Heart left ventricle (tissue), 16 donors: ENCODE results near the gene TP53. TPM values are rescaled to one million over a fixed set of nuclear protein-coding genes. Genes with fewer than 3 reads are reported as not detected.
A peak's percentile ranks its signal among the peaks of the same experiment; 100 is the strongest.

ENCODE experiments used
- ATAC-seq, 4 donors: fragments of 200-7000 bp; cut with Tn5 transposase; one replicate each; pipeline ENCODE4 v1.9.1; 2020 to 2022; ENCODE audit warnings: moderate library complexity in 4 of 4, mild to moderate bottlenecking in 3 of 4, moderate number of reproducible peaks in 1 of 4
- DNase-seq, 5 donors: peaks; one replicate each; pipeline ENCODE4 v3.0.0-alpha.2; 2020
- H3K27ac ChIP-seq, 12 donors: fragments of 200-600 bp; sonication (generic) in 4 of 12; one replicate each; pipeline versions ENCODE4 v1.5.0 to v1.8.0; 2016 to 2022; ENCODE audit warnings: mild to moderate bottlenecking in 2 of 12
- H3K27me3 ChIP-seq, 9 donors: fragments of 200-600 bp; sonication (generic) in 2 of 9; one replicate each; pipeline versions ENCODE4 v1.5.1 to v1.8.0; 2016 to 2022; ENCODE audit warnings: mild to moderate bottlenecking in 3 of 9
- H3K36me3 ChIP-seq, 9 donors: fragments of 200-600 bp; sonication (generic) in 2 of 9; one replicate each; pipeline versions ENCODE4 v1.5.0 to v1.8.0; 2018 to 2022; ENCODE audit warnings: mild to moderate bottlenecking in 2 of 9
- H3K4me1 ChIP-seq, 12 donors: fragments of 200-600 bp; sonication (generic) in 4 of 12; one replicate each; pipeline versions ENCODE4 v1.5.0 to v1.8.0; 2016 to 2022; ENCODE audit warnings: mild to moderate bottlenecking in 3 of 12
- H3K4me3 ChIP-seq, 12 donors: fragments of 200-600 bp; sonication (generic) in 4 of 12; one replicate each; pipeline versions ENCODE4 v1.5.0 to v1.8.0; 2017 to 2022; ENCODE audit warnings: mild to moderate bottlenecking in 9 of 12, moderate library complexity in 4 of 12
- H3K9me3 ChIP-seq, 12 donors: fragments of 200-600 bp; sonication (generic) in 4 of 12; one replicate each; pipeline versions ENCODE4 v1.5.0 to v1.8.0; 2016 to 2022; ENCODE audit warnings: mild to moderate bottlenecking in 1 of 12
- POLR2A ChIP-seq, 2 donors: fragments of 450-650 bp; IDR thresholded peaks; one replicate each; pipeline ENCODE4 v1.6.1; 2017; ENCODE audit warnings: antibody characterized with exemption in 2 of 2, mild to moderate bottlenecking in 2 of 2, moderate library complexity in 2 of 2
- WGBS, 4 donors: extraction: QIAGEN DNeasy Blood & Tissue Kit in 2 of 4; methylation state at CpG; one replicate each; pipeline versions ENCODE4 v1.1.5 to v1.1.7; 2013 to 2018; 5-methylcytosine and 5-hydroxymethylcytosine counted together
- intact Hi-C, 10 donors: fragments of 100-400 bp; cut with DNase I; formaldehyde crosslinking; loops; one replicate each; pipeline versions ENCODE4 v1.11.1 to v1.14.2; 2022
- polyA plus RNA-seq, 2 donors: library from polyadenylated mRNA; stranded (reverse); fragments of 200-250 nt; gene quantifications; one replicate each; pipeline ENCODE4 v1.2.3, GENCODE V29; 2013
- total RNA-seq, 9 donors: library from RNA; depleted of rRNA in 2 of 9; stranded (reverse); fragments of >200 nt in 2 of 9; fragmentation: NEBNext Ultra II Directional in 3 of 9; extraction: Animal tissue kit (Norgen Biotek cat#: 25700) in 3 of 9; gene quantifications; one replicate each; pipeline versions ENCODE4 v1.1.0 to v1.2.4, GENCODE V29; 2016 to 2023
- TF ChIP-seq, protein P1 (sequence below), 12 donors: fragments of 200-600 bp; sonication (generic) in 4 of 12; IDR thresholded peaks; one replicate each; pipeline versions ENCODE4 v1.5.0 to v1.8.0; 2018 to 2022; ENCODE audit warnings: antibody characterized with exemption in 12 of 12, mild to moderate bottlenecking in 5 of 12
- donor health status: ischemic (EF 13 %, LVEDD 7.1; RV severe dilation, severe dysfunction).
- donor health status: healthy with polysubstance abuse.
- donor health status: DM: no; HTN: yes; CAD: no.
- donor health status: DM: no; HTN: no; CAD: no.
- donor health status: ischemic (EF 25% LVEDD 6.9; RV normal size, moderate dysfunction).
- donor health status: ischemic (EF 25% LVEDD 5.7; RV mildly dilated, moderate dysfunction).
- donor health status: healthy.
- donor health status: DM: yes; HTN: yes; CAD: no.
- donor health status: ischemic (EF 35%, LVEDD 5.7; RV mildly dilated, moderate dysfunction).
- donor health status: nonischemic (EF 11% LVEDD 7.7; RV severe dilation, severe dysfunction).
- donor health status: DM: yes; HTN: yes; CAD: no.
- donor health status: PGD.
- donor health status: ischemic (EF 29% LVEDD 5.4; RV normal size, mild dysfunction).
- donor health status: nonischemic (EF 23%, LVEDD 6.1; RV moderate dilation, normal function).

Gene TP53
- total and polyA plus RNA-seq, 11 donors, result 6.8 to 44.6 (median 12.5) TPM

DNA sequence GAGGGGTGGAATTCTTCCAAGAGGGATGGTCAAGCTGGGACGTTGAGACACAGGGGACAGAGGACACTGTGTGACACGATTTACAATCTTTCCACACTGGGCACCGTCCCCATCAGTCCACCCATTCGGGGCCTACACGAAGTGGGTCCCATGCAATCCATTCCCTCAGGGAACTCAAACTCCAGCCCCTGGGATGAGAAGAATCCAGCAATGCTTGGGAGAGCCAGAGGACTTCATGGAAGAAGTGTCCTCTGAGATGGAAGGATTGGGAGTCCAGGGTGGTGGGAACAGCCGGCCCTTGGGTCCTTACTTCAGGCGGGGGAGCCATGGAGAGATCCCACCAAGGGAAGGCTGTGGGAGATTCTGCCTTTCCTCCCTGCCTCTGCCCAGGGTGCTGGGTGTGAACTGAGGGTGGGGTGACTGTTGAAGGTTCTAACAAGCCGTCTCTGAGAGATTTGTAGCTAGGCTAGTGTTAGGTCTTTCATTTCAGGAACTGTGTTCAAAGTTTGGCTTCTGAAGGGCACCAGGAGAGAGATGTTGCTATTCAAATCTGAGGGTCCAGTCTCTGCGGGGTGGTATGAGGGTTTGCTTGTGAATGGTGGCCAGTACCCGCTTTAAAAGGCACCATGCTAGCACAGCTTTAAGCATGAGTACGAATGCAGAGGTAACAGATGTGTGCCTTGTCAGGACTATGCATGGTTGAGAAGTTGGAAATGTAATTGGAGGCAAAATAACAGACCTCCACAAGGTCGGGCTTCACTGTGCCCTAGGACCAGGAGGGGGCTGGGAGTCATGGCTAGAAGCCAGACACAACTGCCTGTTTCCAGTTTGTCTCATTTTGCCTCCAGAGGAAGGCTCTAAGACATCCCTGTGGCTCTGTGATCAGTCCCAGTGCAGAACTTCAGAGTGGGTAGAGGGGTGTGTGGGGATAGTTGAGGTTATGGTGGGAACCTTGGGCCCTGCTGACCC lies 34.6 kb downstream of the TP53 start:
- Histone ChIP-seq H3K27ac (peak overlapping the region in 6 of 12 donors; percentile 11 to 81 (median 54)), H3K9me3 (no peaks in the 10 kb centered on the region), H3K36me3 (no peaks in the 10 kb centered on the region), H3K27me3 (peaks cover 0 to 38% (median 14%) of the 10 kb centered on the region in 9 donors), H3K4me3 (peak overlapping the region in 5 of 12 donors; percentile 52 to 69 (median 61)), H3K4me1 (peaks cover 0 to 35% (median 18%) of the 10 kb centered on the region in 12 donors)
- DNase-seq (no peak), ATAC-seq (no peak)
- 58 to 61% (median 60%) methylated on average over 11 to 12 of the region's 12 CpGs for WGBS, 4 donors
- intact Hi-C loops, result loop anchor here in 1 of 10 donors (5.0 kb wide), 1 partner anchor 35 kb away; the partner anchor contains the start of genes TP53 and WRAP53
- no peak for TF ChIP-seq POLR2A (IDR thresholded peaks at IDR 0.05)
- TF ChIP-seq, protein P1, sequence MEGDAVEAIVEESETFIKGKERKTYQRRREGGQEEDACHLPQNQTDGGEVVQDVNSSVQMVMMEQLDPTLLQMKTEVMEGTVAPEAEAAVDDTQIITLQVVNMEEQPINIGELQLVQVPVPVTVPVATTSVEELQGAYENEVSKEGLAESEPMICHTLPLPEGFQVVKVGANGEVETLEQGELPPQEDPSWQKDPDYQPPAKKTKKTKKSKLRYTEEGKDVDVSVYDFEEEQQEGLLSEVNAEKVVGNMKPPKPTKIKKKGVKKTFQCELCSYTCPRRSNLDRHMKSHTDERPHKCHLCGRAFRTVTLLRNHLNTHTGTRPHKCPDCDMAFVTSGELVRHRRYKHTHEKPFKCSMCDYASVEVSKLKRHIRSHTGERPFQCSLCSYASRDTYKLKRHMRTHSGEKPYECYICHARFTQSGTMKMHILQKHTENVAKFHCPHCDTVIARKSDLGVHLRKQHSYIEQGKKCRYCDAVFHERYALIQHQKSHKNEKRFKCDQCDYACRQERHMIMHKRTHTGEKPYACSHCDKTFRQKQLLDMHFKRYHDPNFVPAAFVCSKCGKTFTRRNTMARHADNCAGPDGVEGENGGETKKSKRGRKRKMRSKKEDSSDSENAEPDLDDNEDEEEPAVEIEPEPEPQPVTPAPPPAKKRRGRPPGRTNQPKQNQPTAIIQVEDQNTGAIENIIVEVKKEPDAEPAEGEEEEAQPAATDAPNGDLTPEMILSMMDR (IDR thresholded peaks at IDR 0.05), result no peak

- Histone ChIP-seq H3K27me3 (peaks cover 0 to 38% (median 14%) of the 10 kb centered on the region in 9 donors), H3K4me1 (peaks cover 0 to 27% (median 18%) of the 10 kb centered on the region in 12 donors), H3K4me3 (peak overlapping the region; percentile 31 to 69 (median 56)), H3K9me3 (no peaks in the 10 kb centered on the region), H3K27ac (peak overlapping the region in 10 of 12 donors; percentile 51 to 81 (median 62)), H3K36me3 (no peaks in the 10 kb centered on the region)
- DNase-seq, result peak in 4 of 5 donors; percentile 33 to 67 (median 47)
- TF ChIP-seq POLR2A (IDR thresholded peaks at IDR 0.05), result no peak
- TF ChIP-seq, protein P1 (IDR thresholded peaks at IDR 0.05), result no peak
- intact Hi-C loops, result loop anchor here in 1 of 10 donors (5.0 kb wide), 1 partner anchor 35 kb away; the partner anchor contains the start of genes TP53 and WRAP53
- 4 to 18% (median 8%) methylated on average over 17 to 54 of the region's 54 CpGs for WGBS, 4 donors
- peak in 1 of 4 donors; percentile 61 for ATAC-seq
These were observed 35.5 kb downstream of the TP53 start for GRCh38 chr17:7651665-7652387.

GRCh38 chr17:7651097-7651664 lies 36.1 kb downstream of the TP53 start:
- peak overlapping the region; percentile 31 to 69 (median 56) for H3K4me3 ChIP-seq
- TF ChIP-seq POLR2A (IDR thresholded peaks at IDR 0.05), result no peak
- TF ChIP-seq, protein P1 (IDR thresholded peaks at IDR 0.05), result no peak
- DNase-seq (no peak), ATAC-seq (no peak)
- peak overlapping the region in 10 of 12 donors; percentile 51 to 81 (median 62) for H3K27ac ChIP-seq
- WGBS, 4 donors, result 0 to 1% (median 1%) methylated on average over 24 to 45 of the region's 45 CpGs
- H3K27me3 ChIP-seq, result peaks cover 0 to 38% (median 14%) of the 10 kb centered on the region in 9 donors
- H3K9me3 ChIP-seq, result no peaks in the 10 kb centered on the region
- intact Hi-C loops, result loop anchor here in 1 of 10 donors (5.0 kb wide), 1 partner anchor 36 kb away; the partner anchor contains the start of genes TP53 and WRAP53
- no peaks in the 10 kb centered on the region for H3K36me3 ChIP-seq
- peaks cover 0 to 20% (median 15%) of the 10 kb centered on the region in 12 donors for H3K4me1 ChIP-seq
